HG02571 (cell line): Measurements from ENCODE around the gene NSD1.
"Not testable (repeated sequence)": the region's sequence is repeated elsewhere in the genome, so short reads cannot be mapped to it uniquely, and the experiment has no call there.

Source experiments
- ATAC-seq: cut with Tn5 transposase; IDR thresholded peaks from one replicate; pipeline ENCODE4 v1.9.1; 2021; ENCODE audit warnings: mild to moderate bottlenecking, moderate library complexity; ENCODE audit not compliant: unreplicated experiment

The NSD1 gene

GRCh38 chr5:177175336-177175735, 41.8 kb downstream of the NSD1 start:
- no peak for ATAC-seq

GRCh38 chr5:177176175-177176711, 42.7 kb downstream of the NSD1 start:
- ATAC-seq: no peak

DNA sequence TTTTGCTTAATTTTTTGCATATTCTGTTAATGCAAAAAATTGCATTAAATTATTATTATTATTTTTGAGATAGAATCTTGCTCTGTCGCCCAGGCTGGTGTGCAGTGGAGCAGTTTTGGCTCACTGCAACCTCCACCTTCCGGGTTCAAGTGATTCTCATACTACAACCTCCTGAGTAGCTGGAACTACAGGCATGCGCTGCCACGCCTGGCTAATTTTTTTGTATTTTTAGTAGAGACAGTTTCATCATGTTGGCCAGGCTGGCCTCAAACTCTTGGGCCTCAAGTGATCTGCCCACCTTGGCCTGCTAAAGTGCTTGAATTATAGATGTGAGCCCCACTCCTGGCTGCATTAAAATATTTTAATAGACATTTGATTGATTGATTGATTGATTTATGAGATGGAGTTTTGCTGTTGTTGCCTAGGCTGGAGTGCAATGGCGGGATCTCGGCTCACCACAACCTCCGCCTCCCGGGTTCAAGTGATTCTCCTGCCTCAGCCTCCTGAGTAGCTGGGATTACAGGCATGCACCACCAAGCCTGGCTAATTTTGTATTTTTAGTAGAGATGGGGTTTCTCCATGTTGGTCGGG, 44.4 kb downstream of the NSD1 start:
- ATAC-seq: not testable (repeated sequence)

- ATAC-seq: no peak
Observed at GRCh38 chr5:177178733-177179304, 45.2 kb downstream of the NSD1 start.

DNA sequence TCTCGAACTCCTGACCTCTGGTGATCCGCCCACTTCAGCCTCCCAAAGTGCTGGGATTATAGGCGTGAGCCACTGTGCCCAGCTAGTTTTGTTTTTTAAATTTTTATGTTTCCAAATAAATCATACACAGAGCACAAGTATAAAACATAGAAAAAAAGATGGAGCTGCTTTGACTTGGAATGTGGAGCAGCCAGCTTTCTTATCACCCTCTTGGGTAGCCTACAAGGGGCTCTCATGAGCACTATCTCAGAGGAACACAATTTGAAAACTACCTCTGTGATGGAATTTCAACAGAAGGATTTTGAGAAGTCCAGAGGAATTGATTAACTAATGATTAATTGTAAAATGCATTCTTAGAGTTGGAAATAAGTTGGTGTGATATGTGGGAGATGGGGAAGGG, 45.9 kb downstream of the NSD1 start:
- ATAC-seq: no peak

GRCh38 chr5:177183142-177183541, 49.6 kb downstream of the NSD1 start:
- no peak for ATAC-seq

GRCh38 chr5:177183766-177184360, 50.3 kb downstream of the NSD1 start:
- ATAC-seq: no peak

- ATAC-seq: no peak
Observed at GRCh38 chr5:177185993-177186392, 52.4 kb downstream of the NSD1 start.

- no peak for ATAC-seq
Observed at GRCh38 chr5:177186645-177187044, 53.1 kb downstream of the NSD1 start.

GRCh38 chr5:177188775-177189174, 55.2 kb downstream of the NSD1 start:
- ATAC-seq: no peak

- ATAC-seq: no peak
Observed at GRCh38 chr5:177189416-177189815, 55.8 kb downstream of the NSD1 start.

- ATAC-seq: no peak
Observed at GRCh38 chr5:177189965-177190364, 56.4 kb downstream of the NSD1 start.

DNA sequence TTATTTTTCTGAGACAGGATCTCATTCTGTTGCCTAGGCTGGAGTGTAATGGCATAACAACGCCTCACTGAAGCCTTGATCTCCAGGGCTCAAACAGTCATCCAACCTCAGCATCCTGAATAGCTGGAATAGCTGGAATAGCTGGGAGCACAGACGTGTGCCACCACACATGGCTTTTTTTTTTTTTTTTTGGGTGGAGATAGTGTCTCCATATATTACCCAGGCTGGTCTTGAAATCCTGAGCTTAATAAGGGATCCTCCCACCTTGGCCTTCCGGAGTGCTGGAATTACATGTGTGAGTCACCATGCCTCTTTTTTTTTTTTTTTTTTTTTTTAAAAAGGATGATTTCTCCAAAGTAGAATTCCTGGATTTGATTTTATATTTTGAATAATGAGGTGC, 60.7 kb downstream of the NSD1 start:
- no peak for ATAC-seq

DNA sequence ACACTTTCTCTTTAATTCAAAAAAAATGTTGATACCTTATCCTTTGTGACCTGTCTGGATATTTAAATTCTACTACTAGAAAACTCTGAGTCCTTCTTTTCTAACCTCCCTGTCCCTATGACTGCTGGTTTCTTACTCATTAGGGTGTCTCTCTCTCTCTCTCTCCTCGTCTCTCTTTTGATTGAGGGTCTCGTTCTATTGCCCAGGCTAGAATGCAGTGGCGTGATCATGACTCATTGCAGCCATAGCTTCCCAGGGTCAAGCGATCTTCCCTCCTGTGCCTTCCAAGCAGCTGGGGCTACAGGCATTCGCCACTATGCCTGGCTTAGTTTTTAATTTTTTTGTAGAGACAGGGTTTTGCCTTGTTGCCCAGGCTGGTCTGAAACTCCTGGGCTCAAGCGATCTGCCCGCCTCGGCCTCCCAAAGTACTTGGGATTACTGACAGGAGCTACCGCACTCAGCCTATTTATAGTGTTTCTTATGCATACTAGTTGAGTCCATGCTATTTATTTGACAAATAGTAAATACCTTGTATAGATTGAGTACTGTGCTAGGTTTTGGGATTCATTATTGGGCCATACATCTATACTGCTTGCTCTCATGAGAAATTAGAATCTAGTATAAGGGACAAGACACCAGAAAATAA, 61.9 kb downstream of the NSD1 start:
- ATAC-seq: no peak

DNA sequence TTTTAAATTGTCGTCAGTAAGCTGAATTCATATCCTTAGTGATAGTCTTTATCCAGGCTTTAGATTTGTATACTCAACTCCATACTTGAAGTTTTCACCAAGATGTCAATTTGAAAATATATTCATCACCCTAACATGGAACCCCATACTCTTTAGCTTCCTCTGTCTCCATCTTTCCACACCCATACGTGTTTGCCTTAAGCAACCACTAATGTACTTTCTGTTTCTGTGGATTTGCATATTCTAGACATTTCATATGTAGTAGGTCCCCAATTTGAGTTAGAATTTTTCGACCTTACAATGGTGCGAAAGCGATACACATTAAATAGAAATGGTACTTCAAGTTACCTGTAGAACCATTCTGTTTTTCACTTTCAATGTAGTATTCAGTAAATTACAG, 65.2 kb downstream of the NSD1 start:
- ATAC-seq: no peak

DNA sequence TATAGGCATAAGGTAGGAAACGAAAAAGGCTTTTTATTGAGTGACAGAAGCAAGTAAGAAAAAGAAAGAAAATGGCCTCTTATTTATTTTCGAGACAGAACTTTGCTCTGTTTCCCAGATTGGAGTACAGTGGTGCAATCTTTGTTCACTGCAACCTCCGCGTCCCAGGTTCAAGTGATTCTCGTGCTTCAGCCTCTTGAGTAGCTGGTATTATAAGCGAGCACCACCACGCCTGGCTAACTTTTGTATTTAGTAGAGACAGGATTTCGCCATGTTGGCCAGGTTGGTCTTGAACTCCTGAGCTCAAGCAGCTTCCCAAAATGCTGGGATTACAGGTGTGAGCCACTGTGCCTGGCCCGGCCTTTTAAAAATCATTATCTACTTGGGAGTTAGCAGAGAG, 70.7 kb downstream of the NSD1 start:
- ATAC-seq: no peak

GRCh38 chr5:177209610-177210009, 76.0 kb downstream of the NSD1 start:
- ATAC-seq: no peak

DNA sequence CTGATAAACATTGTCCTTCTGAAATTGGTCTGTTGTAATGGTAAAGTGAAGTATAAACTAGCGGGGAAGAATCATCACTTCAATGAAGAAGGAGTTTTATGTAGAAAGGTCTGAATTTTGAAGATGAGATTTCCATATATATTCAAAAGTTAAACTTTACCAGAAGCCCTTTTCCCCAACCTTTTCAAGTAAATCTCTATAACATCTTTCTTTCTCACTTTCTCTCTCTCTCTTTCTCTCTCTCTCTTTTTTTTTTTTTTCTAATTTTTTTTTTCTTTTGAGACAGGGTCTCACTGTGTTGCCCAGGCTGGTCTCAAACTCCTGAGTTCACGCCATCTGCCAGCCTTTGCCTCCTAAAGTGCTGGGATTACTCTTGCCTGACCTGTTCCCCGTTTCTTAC, 78.7 kb downstream of the NSD1 start:
- no peak for ATAC-seq

DNA sequence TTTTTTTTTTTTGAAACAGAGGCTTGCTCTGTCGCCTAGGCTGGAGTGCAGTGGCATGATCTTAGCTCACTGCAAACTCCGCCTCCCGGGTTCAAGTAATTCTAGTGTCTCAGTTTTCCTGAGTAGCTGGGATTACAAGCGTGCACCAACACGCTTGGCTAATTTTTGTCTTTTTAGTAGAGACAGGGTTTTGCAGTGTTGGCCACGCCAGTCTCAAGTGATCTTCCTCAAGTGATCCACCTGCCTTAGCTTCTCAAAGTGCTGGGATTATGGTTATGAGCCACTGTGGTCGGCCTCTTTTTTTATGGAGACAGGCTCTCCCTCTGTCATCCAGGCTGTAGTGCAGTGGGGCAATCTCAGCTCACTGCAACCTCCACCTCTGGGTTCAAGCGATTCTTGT, 87.0 kb downstream of the NSD1 start:
- no peak for ATAC-seq

GRCh38 chr5:177222269-177222668, 88.7 kb downstream of the NSD1 start:
- ATAC-seq: no peak

DNA sequence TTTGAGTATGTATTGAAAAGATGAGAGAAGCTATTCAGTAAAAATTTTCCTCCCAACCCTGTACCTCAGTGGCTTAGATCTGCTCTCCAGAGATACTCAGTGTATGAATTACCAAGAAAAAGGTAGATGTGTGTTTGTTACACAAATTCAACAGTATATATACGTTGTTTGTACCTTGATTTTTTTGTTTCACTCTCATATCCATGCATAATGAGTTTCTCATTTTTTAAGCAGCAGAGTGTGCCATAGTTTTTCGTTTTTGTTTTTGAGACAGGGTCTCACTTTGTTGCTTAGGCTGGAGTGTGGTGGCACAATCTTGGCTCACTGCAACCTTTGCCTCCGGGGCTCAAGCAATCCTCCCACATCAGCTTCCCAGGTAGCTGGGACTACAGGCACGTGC, 92.2 kb downstream of the NSD1 start:
- ATAC-seq: no peak

GRCh38 chr5:177226860-177227259, 93.3 kb downstream of the NSD1 start:
- no peak for ATAC-seq
